ENCODE measurements around the gene GPR153.
"Not testable (repeated sequence)": the region's sequence is repeated elsewhere in the genome, so short reads cannot be mapped to it uniquely, and the experiment has no call there.

The GPR153 gene

DNA sequence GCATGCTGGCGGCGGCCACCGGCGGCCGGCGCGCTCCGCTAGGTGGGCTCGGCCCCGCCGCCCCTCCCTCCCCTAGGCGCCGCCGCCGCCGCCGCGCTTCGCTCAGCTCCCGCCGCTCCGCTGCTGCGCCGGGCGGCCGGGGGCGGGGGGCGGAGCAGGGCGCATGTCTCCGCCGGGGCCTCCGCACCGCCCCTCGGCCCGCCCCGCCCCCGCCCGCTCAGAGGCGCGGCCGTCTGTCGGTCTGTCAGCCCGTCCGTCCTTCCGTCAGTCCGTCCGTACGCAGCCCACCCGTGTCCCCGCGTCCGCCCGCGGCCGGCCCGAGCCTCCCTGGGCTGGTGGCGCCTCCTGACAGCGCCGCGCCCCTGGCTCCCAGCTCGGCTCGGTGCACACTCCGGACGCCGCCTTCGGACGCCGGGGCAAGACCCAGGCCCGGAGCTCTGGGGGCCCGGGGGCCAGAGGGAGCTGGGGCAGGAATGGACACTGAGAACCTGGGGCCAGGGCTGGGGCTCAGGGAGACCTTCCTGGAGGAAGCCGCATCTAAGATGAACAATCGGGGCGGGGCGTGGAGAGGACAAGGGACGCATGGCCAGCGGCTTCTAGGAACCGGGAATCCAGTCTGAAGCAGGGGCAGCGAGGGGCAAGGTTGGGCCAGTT lies at the start of gene GPR153:
TSS of gene GPR153 (minus strand) at position 138 of the 654 bp plus-strand sequence. CDS start 6,193 bp downstream, outside the sequence.
- DNase-seq: peak; percentile 44

- no peak for DNase-seq
These were observed 49.4 kb upstream of the GPR153 start for GRCh38 chr1:6310116-6310848.

- DNase-seq: no peak
These were observed 48.7 kb upstream of the GPR153 start for GRCh38 chr1:6309564-6309963.

GRCh38 chr1:6308449-6308848 lies 47.6 kb upstream of the GPR153 start:
- DNase-seq: no peak

- not testable (repeated sequence) for DNase-seq
These were observed 46.8 kb upstream of the GPR153 start for GRCh38 chr1:6307682-6308081.

DNA sequence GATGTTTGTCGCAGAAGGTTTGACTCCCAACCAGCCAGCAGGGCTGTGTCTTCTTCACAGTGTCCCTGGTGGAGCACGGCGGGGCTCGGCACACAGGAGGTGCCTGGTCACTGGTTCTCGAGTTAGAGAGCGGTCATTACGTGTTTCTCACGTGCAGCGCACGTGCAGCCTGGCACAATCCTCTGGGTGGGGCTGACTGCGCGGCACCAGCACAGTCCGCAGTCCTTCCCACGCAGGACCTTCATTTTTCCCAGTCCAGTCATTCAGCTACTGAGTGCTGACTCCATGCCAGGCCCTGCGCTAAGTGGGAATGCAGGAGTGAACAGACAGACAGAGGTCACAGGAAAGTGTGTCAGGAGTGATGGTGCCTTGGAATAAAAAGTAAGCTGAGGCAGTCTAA lies 46.2 kb upstream of the GPR153 start:
- DNase-seq: no peak

GRCh38 chr1:6303397-6304012 lies 42.6 kb upstream of the GPR153 start:
- no peak for DNase-seq

DNA sequence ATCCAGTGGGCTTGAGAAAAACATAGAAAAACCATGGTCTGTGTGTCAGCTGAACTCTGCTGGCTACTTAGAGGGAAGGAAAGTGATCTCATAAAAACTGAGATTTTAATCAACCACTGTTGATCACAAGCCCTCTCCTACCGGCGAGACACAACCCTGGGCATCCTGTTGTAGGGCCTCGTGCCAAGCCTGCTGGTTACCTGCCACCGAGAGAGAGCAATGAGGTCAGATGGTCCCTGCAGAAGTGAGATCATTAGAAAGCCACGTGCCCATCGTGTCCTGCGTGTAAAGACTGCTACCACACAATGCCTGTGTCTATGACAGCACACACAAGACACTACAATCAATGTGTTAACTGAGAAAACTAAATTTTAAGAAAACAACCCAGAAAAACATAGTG lies 41.7 kb upstream of the GPR153 start:
- DNase-seq: no peak

GRCh38 chr1:6301526-6301925 lies 40.6 kb upstream of the GPR153 start:
- DNase-seq: no peak

GRCh38 chr1:6300342-6301048 lies 39.6 kb upstream of the GPR153 start:
- DNase-seq: no peak

GRCh38 chr1:6299557-6300165 lies 38.8 kb upstream of the GPR153 start:
- no peak for DNase-seq

DNA sequence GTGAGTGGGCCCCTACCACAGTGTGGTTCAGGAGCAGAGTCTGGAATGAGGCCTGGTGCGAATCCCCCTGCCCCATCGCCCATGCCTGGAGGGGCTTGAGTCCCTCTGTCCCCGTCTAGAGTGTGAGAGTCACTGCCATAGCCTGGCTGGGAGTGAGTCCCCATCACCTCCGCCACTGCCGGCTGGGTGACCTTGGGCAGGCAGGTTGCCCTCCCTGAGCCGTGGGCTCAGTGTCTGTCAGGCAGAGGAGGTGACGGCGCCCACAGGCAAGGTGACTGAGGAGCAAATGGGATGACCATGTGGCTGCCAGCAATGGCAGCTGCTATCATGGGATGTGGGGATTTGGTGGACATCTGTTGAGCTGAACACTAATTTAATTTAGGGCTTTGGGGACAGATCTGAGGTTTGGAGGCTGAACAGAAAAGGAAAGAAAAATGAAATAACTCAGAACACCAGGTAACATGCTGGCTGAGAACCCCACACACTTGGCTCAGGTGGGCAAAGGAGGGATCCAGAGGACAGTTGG lies 38.1 kb upstream of the GPR153 start:
- DNase-seq: no peak

- no peak for DNase-seq
These were observed 37.6 kb upstream of the GPR153 start for GRCh38 chr1:6298530-6298929.

- DNase-seq: no peak
These were observed 35.0 kb upstream of the GPR153 start for GRCh38 chr1:6295910-6296309.

DNA sequence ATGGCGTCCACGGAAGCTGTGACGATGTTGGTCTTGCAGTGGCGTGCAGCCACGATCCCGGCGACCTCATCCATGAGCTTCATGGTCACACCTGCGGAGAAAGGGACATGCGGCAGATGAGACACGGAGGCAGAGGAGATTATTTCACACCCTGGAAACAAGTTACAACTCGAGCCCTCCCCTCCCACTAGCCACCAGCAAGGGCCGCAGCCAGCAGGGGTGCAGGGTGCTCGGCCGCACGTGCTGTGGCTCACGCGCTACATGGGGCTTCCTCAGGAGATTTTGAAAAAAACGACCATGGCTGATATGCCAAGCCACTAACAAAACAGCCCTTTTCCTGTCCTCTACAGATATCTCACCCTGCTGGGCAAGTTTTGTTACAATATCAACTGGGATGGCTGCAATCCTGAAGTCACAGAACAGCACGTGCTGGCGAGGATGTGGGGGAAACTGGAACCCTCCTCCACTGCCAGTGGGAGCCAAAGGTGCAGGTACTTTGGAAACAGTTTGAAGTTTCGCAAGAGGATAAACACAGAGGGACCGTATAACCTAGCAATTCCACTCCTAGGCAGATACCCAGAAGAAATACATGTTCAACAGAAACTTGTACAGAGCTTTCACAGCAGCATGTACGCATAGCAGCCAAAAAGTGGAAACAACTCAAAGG lies 34.1 kb upstream of the GPR153 start:
- no peak for DNase-seq

GRCh38 chr1:6294080-6294889 lies 33.4 kb upstream of the GPR153 start:
- no peak for DNase-seq

DNA sequence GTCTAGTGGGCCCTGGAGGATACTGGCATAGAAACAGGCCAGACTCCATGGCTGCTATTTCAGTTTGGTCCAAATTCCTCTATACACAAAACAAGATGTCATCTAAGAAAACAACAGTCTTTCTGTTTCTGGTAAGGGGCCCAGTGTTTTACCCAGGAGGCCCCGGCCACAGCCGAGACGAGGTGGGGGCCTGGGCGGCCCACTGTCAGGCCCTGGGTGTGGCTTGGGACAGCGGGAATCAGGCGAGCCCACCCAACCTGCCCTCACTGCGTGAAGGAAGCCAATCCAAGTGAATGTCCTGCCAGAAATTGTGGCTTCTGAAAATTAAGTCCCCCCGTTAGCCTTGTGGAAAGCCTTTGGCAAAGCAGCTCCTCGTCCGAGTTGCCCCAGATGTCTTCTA lies 31.2 kb upstream of the GPR153 start:
- DNase-seq: no peak

- DNase-seq: no peak
These were observed 27.8 kb upstream of the GPR153 start for GRCh38 chr1:6288665-6289064.

DNA sequence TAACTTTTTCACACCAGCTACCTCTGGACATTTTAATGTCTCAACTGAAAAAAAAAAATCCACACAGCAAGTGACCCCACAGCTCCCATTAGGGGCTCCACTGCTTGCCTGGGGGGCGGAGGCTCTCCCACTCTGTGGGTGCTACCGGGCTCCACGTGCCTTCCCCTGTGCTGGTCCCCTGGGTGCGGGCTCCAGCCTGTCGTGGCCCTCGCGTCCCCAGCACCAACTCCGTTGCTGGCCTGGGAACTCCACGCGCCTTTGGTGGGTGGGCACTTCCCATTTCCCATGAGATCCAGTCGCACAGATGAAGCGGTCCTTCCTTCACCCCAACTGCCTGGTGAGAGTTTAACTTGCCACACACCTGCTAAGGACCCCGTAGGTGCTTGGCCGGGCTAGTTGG lies 27.1 kb upstream of the GPR153 start:
- no peak for DNase-seq

- DNase-seq: no peak
These were observed 26.6 kb upstream of the GPR153 start for GRCh38 chr1:6287431-6287886.

- no peak for DNase-seq
These were observed 26.1 kb upstream of the GPR153 start for GRCh38 chr1:6287029-6287428.

Measured in NCI-H345 (cell line).